H1 (cell line): ENCODE results near the gene SIK3. TPM values are rescaled to one million over a fixed set of nuclear protein-coding genes. Genes with fewer than 3 reads are reported as not detected.
A peak's percentile ranks its signal among the peaks of the same experiment; 100 is the strongest.

Experiments used
- CTCF ChIA-PET: fragments of 300-600 bp; sonication (Branson Sonifier 250); formaldehyde crosslinking; loops from one replicate; lab custom pipeline; 2021; ENCODE audit not compliant: partially characterized antibody; lab: Charles Lee
- POLR2A ChIA-PET: fragments of 300-600 bp; sonication (Branson Sonifier 250); formaldehyde crosslinking; loops from one replicate; lab custom pipeline; 2021; ENCODE audit warnings: inconsistent platforms; ENCODE audit not compliant: partially characterized antibody; lab: Charles Lee
- DNase-seq, 2 experiments: peaks; one replicate each; pipeline versions ENCODE4 v3.0.0 to v3.0.0-alpha.2; 2010 to 2022; ENCODE audit warnings: low spot score in 2 of 2, low read depth in 1 of 2, mixed read lengths in 1 of 2
- FAIRE-seq: peaks from 2 replicates; lab custom pipeline; 2011; peaks lifted over from hg19 to GRCh38; lab: Jason Lieb, UNC
- H2AFZ ChIP-seq: 2 replicates; pipeline ENCODE4 v1.8.1; 2012; ENCODE audit warnings: low read length, inconsistent platforms
- H2AK5ac ChIP-seq: 2 replicates; pipeline ENCODE4 v1.6.1; 2013; ENCODE audit warnings: low read depth, low read length
- H2BK120ac ChIP-seq: replicated peaks from 2 replicates; pipeline ENCODE3; 2013; ENCODE audit warnings: low read depth, low read length, inconsistent platforms
- H2BK12ac ChIP-seq: 2 replicates; pipeline ENCODE4 v1.6.1; 2013; ENCODE audit warnings: low read depth, low read length
- H2BK15ac ChIP-seq: 2 replicates; pipeline ENCODE4 v1.6.1; 2013; ENCODE audit warnings: low read length
- H2BK20ac ChIP-seq: 2 replicates; pipeline ENCODE4 v1.6.1; 2013; ENCODE audit warnings: low read length
- H2BK5ac ChIP-seq: 2 replicates; pipeline ENCODE4 v1.6.1; 2013; ENCODE audit warnings: low read depth, low read length
- H3K14ac ChIP-seq: 2 replicates; pipeline ENCODE4 v1.6.1; 2013; ENCODE audit warnings: inconsistent platforms; ENCODE audit not compliant: insufficient read length
- H3K18ac ChIP-seq: 2 replicates; pipeline ENCODE4 v1.6.1; 2013; ENCODE audit warnings: low read length; ENCODE audit errors: extremely low read depth
- H3K23ac ChIP-seq: 2 replicates; pipeline ENCODE4 v1.6.1; 2013; ENCODE audit warnings: inconsistent platforms; ENCODE audit not compliant: insufficient read length
- H3K23me2 ChIP-seq: 2 replicates; pipeline ENCODE4 v1.6.1; 2013; ENCODE audit warnings: low read depth, low read length
- H3K27ac ChIP-seq: 2 replicates; pipeline ENCODE4 v1.6.1; 2011; ENCODE audit warnings: low read depth, low read length, inconsistent platforms
- H3K27me3 ChIP-seq, 4 experiments: replicated peaks in 1 of 4; 1 replicate in 1 of 4; 2 replicates in 3 of 4; pipeline versions ENCODE4 v1.6.1 to v1.8.1; 2011 to 2013; ENCODE audit warnings: low read length in 3 of 4, mild to moderate bottlenecking in 3 of 4, inconsistent platforms in 2 of 4, mixed read lengths in 2 of 4, moderate library complexity in 1 of 4; ENCODE audit not compliant: control insufficient read depth in 3 of 4, insufficient read depth in 3 of 4; ENCODE audit errors: extremely low read depth in 1 of 4
- H3K36me3 ChIP-seq, 4 experiments: 2 replicates each; pipeline versions ENCODE4 v1.6.1 to v1.8.1; 2011 to 2013; ENCODE audit warnings: mild to moderate bottlenecking in 4 of 4, low read length in 3 of 4, moderate library complexity in 2 of 4, control low read depth in 1 of 4, inconsistent platforms in 1 of 4; ENCODE audit not compliant: insufficient read depth in 4 of 4, control insufficient read depth in 2 of 4
- H3K4ac ChIP-seq: replicated peaks from 2 replicates; pipeline ENCODE3; 2013; ENCODE audit warnings: low read length, low read depth, mixed read lengths, inconsistent platforms; ENCODE audit not compliant: insufficient read length
- H3K4me1 ChIP-seq, 4 experiments: replicated peaks in 1 of 4; 1 replicate in 1 of 4; 2 replicates in 3 of 4; pipeline versions ENCODE4 v1.6.1 to v1.8.1; 2011 to 2013; ENCODE audit warnings: low read length in 3 of 4, inconsistent platforms in 2 of 4, mixed read lengths in 1 of 4; ENCODE audit not compliant: insufficient read depth in 4 of 4, control insufficient read depth in 3 of 4
- H3K4me2 ChIP-seq, 2 experiments: 2 replicates each; pipeline versions ENCODE4 v1.6.1 to v1.8.1; 2011 to 2013; ENCODE audit warnings: low read depth in 2 of 2, low read length in 2 of 2, control low read depth in 1 of 2, inconsistent platforms in 1 of 2, mild to moderate bottlenecking in 1 of 2; ENCODE audit not compliant: insufficient read depth in 1 of 2
- H3K4me3 ChIP-seq, 4 experiments: fragments of 200-600, 300-600 bp in 1 of 4; sonication (generic), shearing (Covaris generic), sonication (Bioruptor Twin) in 1 of 4; 2 replicates each; pipeline versions ENCODE4 v1.5.1 to v1.8.1; 2011 to 2016; ENCODE audit warnings: low read length in 4 of 4, low read depth in 3 of 4, control low read depth in 2 of 4, inconsistent platforms in 2 of 4, mild to moderate bottlenecking in 2 of 4, mixed read lengths in 1 of 4, moderate library complexity in 1 of 4; ENCODE audit not compliant: insufficient read depth in 2 of 4; ENCODE audit errors: extremely low read depth in 1 of 4
- H3K56ac ChIP-seq: replicated peaks from 2 replicates; pipeline ENCODE3; 2013; ENCODE audit warnings: low read depth, mild to moderate bottlenecking, mixed read lengths, low read length, inconsistent platforms; ENCODE audit not compliant: insufficient read length
- H3K79me1 ChIP-seq: 2 replicates; pipeline ENCODE4 v1.6.1; 2013; ENCODE audit warnings: low read depth, low read length, control low read depth
- H3K79me2 ChIP-seq, 2 experiments: 2 replicates each; pipeline versions ENCODE4 v1.6.1 to v1.8.1; 2012 to 2013; ENCODE audit warnings: low read length in 2 of 2, mild to moderate bottlenecking in 2 of 2, inconsistent platforms in 1 of 2; ENCODE audit not compliant: insufficient read depth in 2 of 2, control insufficient read depth in 1 of 2
- H3K9ac ChIP-seq, 4 experiments: replicated peaks in 1 of 4; 1 replicate in 1 of 4; 2 replicates in 3 of 4; pipeline versions ENCODE4 v1.6.1 to v1.8.1; 2011 to 2013; ENCODE audit warnings: low read depth in 3 of 4, low read length in 3 of 4, control low read depth in 2 of 4, mild to moderate bottlenecking in 2 of 4, moderate library complexity in 2 of 4, inconsistent platforms in 1 of 4; ENCODE audit errors: extremely low read depth in 1 of 4
- H3K9me3 ChIP-seq, 2 experiments: 2 replicates each; pipeline versions ENCODE4 v1.6.1 to v1.8.1; 2012 to 2013; ENCODE audit warnings: mild to moderate bottlenecking in 2 of 2, moderate library complexity in 2 of 2, control low read depth in 1 of 2, inconsistent platforms in 1 of 2, low read depth in 1 of 2, low read length in 1 of 2, mixed read lengths in 1 of 2; ENCODE audit not compliant: insufficient read depth in 2 of 2
- H4K20me1 ChIP-seq, 2 experiments: replicated peaks in 1 of 2; 2 replicates each; pipeline versions ENCODE3 to v1.8.1; 2011 to 2013; ENCODE audit warnings: inconsistent platforms in 2 of 2, low read length in 2 of 2, mild to moderate bottlenecking in 1 of 2; ENCODE audit not compliant: insufficient read depth in 2 of 2, control insufficient read depth in 1 of 2
- H4K5ac ChIP-seq: 2 replicates; pipeline ENCODE4 v1.6.1; 2013; ENCODE audit warnings: low read length, low read depth, mixed read lengths, inconsistent platforms; ENCODE audit not compliant: insufficient read length
- H4K8ac ChIP-seq: 2 replicates; pipeline ENCODE4 v1.8.0; 2013; ENCODE audit warnings: mild to moderate bottlenecking, moderate library complexity, low read length, inconsistent platforms; ENCODE audit not compliant: insufficient read depth; ENCODE audit errors: extremely low read depth
- H4K91ac ChIP-seq: replicated peaks from 2 replicates; pipeline ENCODE3; 2013; ENCODE audit warnings: low read length, mixed read lengths, inconsistent platforms; ENCODE audit not compliant: insufficient read length
- BACH1 ChIP-seq: IDR thresholded peaks from 2 replicates; pipeline ENCODE4 v1.6.1; 2012; ENCODE audit warnings: low read length, improper control_type of control experiment
- EGR1 ChIP-seq: IDR thresholded peaks from 2 replicates; pipeline ENCODE4 v1.6.1; 2011; ENCODE audit warnings: low read depth, low read length, borderline replicate concordance
- EP300 ChIP-seq, 2 experiments: IDR thresholded peaks; 1 replicate in 1 of 2; 2 replicates in 1 of 2; pipeline ENCODE4 v1.6.1; 2011 to 2012; ENCODE audit warnings: low read depth in 2 of 2, low read length in 2 of 2, mild to moderate bottlenecking in 2 of 2, borderline replicate concordance in 1 of 2, inconsistent platforms in 1 of 2, moderate library complexity in 1 of 2
- JUN ChIP-seq: IDR thresholded peaks from 2 replicates; pipeline ENCODE4 v1.6.1; 2011; ENCODE audit warnings: low read depth, mild to moderate bottlenecking, improper control_type of control experiment, low read length
- JUND ChIP-seq: IDR thresholded peaks from 2 replicates; pipeline ENCODE4 v1.6.1; 2011; ENCODE audit warnings: mild to moderate bottlenecking, improper control_type of control experiment, low read length
- MAX ChIP-seq: IDR thresholded peaks from 2 replicates; pipeline ENCODE4 v1.6.1; 2012; ENCODE audit warnings: inconsistent platforms
- NRF1 ChIP-seq: IDR thresholded peaks from 2 replicates; pipeline ENCODE4 v1.6.1; 2011; ENCODE audit warnings: mild to moderate bottlenecking, low read depth, low read length, improper control_type of control experiment
- POLR2AphosphoS5 ChIP-seq: IDR thresholded peaks from 2 replicates; pipeline ENCODE4 v1.6.1; 2011; ENCODE audit warnings: low read depth, low read length
- RAD21 ChIP-seq, 2 experiments: IDR thresholded peaks in 1 of 2; conservative IDR thresholded peaks in 1 of 2; 2 replicates each; pipeline ENCODE4 v1.6.1; 2011; ENCODE audit warnings: low read depth in 2 of 2, low read length in 2 of 2, improper control_type of control experiment in 1 of 2, inconsistent platforms in 1 of 2, mild to moderate bottlenecking in 1 of 2, moderate library complexity in 1 of 2
- RBBP5 ChIP-seq: IDR thresholded peaks from 2 replicates; pipeline ENCODE4 v1.7.1; 2012; ENCODE audit warnings: low read depth, mild to moderate bottlenecking, inconsistent platforms, low read length, moderate library complexity, borderline replicate concordance
- RNF2 ChIP-seq: fragments of 200-900, 300-1000 bp; sonication (generic); IDR thresholded peaks from 2 replicates; pipeline ENCODE4 v1.7.1; 2016; ENCODE audit warnings: borderline replicate concordance, low read depth, mild to moderate bottlenecking, antibody characterized with exemption, low read length; ENCODE audit not compliant: poor library complexity, severe bottlenecking; ENCODE audit errors: missing control alignments
- SP1 ChIP-seq: IDR thresholded peaks from 2 replicates; pipeline ENCODE4 v1.6.1; 2011; ENCODE audit warnings: low read depth, low read length
- TCF12 ChIP-seq: IDR thresholded peaks from 2 replicates; pipeline ENCODE4 v1.6.1; 2011; ENCODE audit warnings: low read depth, mild to moderate bottlenecking, low read length
- WGBS, 2 experiments: shearing (Covaris generic) in 1 of 2; methylation state at CpG; one replicate each; pipeline versions ENCODE4 v1.1.6 to v1.1.7; 2013 to 2015; ENCODE audit warnings: low lambda C conversion rate in 2 of 2, mixed read lengths in 2 of 2, inconsistent platforms in 1 of 2, low coverage in 1 of 2, missing lambda C conversion rate in 1 of 2; ENCODE audit not compliant: insufficient replicate concordance in 2 of 2, insufficient coverage in 1 of 2, insufficient read length in 1 of 2; ENCODE audit errors: extremely low coverage in 1 of 2, missing lambda C conversion rate in 1 of 2; 5-methylcytosine and 5-hydroxymethylcytosine counted together
- polyA plus RNA-seq, 7 experiments: library from polyadenylated mRNA; depleted of rRNA in 3 of 7; stranded (reverse) in 5 of 7; unstranded in 2 of 7; fragments of >200 nt in 5 of 7; fragments of 200-250 nt in 2 of 7; gene quantifications; 1 replicate in 5 of 7; 2 replicates in 1 of 7; 4 replicates in 1 of 7; pipeline versions ENCODE4 v1.2.1 to v1.2.3, GENCODE V29; 2011 to 2013; ENCODE audit warnings: missing spikeins in 2 of 7, mixed read lengths in 2 of 7
- total RNA-seq: library from RNA; stranded (reverse); fragmentation: NEBNext Ultra II Directional; extraction: Animal tissue kit (Norgen Biotek cat#: 25700); gene quantifications from 2 replicates; pipeline ENCODE4 v1.2.1, GENCODE V29; 2021

Gene SIK3
- total and polyA plus RNA-seq, 2 of the 8 experiments (the other 6 are each of a cell fraction or from before 2014, with no cell fraction given) = 19.9 to 32.1 TPM

- H2BK15ac ChIP-seq = no peak overlapping the region
- peaks cover 15 to 78% of the 10 kb centered on the region in 2 experiments for H3K79me2 ChIP-seq
- H3K27me3 ChIP-seq = no peaks in the 10 kb centered on the region
- H4K5ac ChIP-seq = no peak overlapping the region
- H4K8ac ChIP-seq = no peak overlapping the region
- no peak overlapping the region for H2AFZ ChIP-seq
- H3K4ac ChIP-seq = no peak overlapping the region
- H3K9ac ChIP-seq = no peak overlapping the region
- 0 out of 4 replicates have a peak overlapping the region, but pooled peaks of 1 of the 2 experiments have one; percentile 2 for H3K4me2 ChIP-seq
- H2BK120ac ChIP-seq = no peak overlapping the region
- H2AK5ac ChIP-seq = no peak overlapping the region
- H3K79me1 ChIP-seq = peaks cover 4% of the 10 kb centered on the region
- peaks cover 10 to 20% of the 10 kb centered on the region in 2 experiments for H4K20me1 ChIP-seq
- ChIA-PET CTCF (interaction anchor here (0.9 to 2.0 kb wide), 12 partner anchors 11 to 218 kb away, joined by 3 to 6 read pairs (median 4); no protein-coding TSS in a partner anchor), POLR2A (interaction anchor here (1.1 to 1.6 kb wide), 2 partner anchors 50 to 300 kb away, joined by 3 read pairs; partner anchors contain the start of gene PAFAH1B2)
- no peak overlapping the region for H3K23ac ChIP-seq
- H3K56ac ChIP-seq = no peak overlapping the region
- H3K9me3 ChIP-seq = no peaks in the 10 kb centered on the region
- no peaks in the 10 kb centered on the region; the same call in 1 of the 2 replicates for H3K23me2 ChIP-seq
- peaks cover 5 to 15% (median 10%) of the 10 kb centered on the region in 4 experiments; a peak in 6 of 7 replicates for H3K4me1 ChIP-seq
- H3K18ac ChIP-seq = no peak overlapping the region
- H3K27ac ChIP-seq = no peak overlapping the region
- DNase-seq (no peak), FAIRE-seq (no peak)
- H3K36me3 ChIP-seq = no peaks in the 10 kb centered on the region; a peak in 1 of 8 replicates
- H2BK20ac ChIP-seq = no peak overlapping the region
- H2BK5ac ChIP-seq = no peak overlapping the region
- WGBS, 2 experiments = 87% methylated on average over 4 of the region's 4 CpGs; no CpG with 5 or more reads in 1 of the 2 experiments
- no peak overlapping the region for H3K14ac ChIP-seq
- no peak overlapping the region for H3K4me3 ChIP-seq
- no peak overlapping the region for H4K91ac ChIP-seq
- H2BK12ac ChIP-seq = no peak overlapping the region
- TF ChIP-seq POLR2AphosphoS5 (no peak), JUND (no peak), RNF2 (no peak), JUN (no peak), BACH1 (no peak), EGR1 (no peak), RAD21 (IDR thresholded peaks at IDR 0.05 in 1 of 2, conservative IDR thresholded peaks at IDR 0.05 in 1 of 2; ENCODE audit: low read depth in 2 of 2, low read length in 2 of 2) (no peak), SP1 (no peak), EP300 (IDR thresholded peaks at IDR 0.05; ENCODE audit: borderline replicate concordance in 1 of 2, low read depth in 2 of 2, low read length in 2 of 2) (no peak), RBBP5 (no peak), MAX (no peak), NRF1 (no peak), TCF12 (no peak)
Measured at GRCh38 chr11:117094776-117095175, 3.5 kb downstream of the SIK3 start.
